Measurements from ENCODE around the gene SBNO1. TPM values are rescaled to one million over a fixed set of nuclear protein-coding genes. Genes with fewer than 3 reads are reported as not detected.
A peak's percentile ranks its signal among the peaks of the same experiment; 100 is the strongest.

The SBNO1 gene
- total RNA-seq, 1 experiment from 2014 or later = 43.8 TPM

GRCh38 chr12:123260081-123260480 lies 104.6 kb downstream of the SBNO1 start (continued):
- TF ChIP-seq, protein P1, sequence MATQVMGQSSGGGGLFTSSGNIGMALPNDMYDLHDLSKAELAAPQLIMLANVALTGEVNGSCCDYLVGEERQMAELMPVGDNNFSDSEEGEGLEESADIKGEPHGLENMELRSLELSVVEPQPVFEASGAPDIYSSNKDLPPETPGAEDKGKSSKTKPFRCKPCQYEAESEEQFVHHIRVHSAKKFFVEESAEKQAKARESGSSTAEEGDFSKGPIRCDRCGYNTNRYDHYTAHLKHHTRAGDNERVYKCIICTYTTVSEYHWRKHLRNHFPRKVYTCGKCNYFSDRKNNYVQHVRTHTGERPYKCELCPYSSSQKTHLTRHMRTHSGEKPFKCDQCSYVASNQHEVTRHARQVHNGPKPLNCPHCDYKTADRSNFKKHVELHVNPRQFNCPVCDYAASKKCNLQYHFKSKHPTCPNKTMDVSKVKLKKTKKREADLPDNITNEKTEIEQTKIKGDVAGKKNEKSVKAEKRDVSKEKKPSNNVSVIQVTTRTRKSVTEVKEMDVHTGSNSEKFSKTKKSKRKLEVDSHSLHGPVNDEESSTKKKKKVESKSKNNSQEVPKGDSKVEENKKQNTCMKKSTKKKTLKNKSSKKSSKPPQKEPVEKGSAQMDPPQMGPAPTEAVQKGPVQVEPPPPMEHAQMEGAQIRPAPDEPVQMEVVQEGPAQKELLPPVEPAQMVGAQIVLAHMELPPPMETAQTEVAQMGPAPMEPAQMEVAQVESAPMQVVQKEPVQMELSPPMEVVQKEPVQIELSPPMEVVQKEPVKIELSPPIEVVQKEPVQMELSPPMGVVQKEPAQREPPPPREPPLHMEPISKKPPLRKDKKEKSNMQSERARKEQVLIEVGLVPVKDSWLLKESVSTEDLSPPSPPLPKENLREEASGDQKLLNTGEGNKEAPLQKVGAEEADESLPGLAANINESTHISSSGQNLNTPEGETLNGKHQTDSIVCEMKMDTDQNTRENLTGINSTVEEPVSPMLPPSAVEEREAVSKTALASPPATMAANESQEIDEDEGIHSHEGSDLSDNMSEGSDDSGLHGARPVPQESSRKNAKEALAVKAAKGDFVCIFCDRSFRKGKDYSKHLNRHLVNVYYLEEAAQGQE (IDR thresholded peaks at IDR 0.05; ENCODE audit: low read depth) = no peak
- no peak for TF ChIP-seq ZBTB33 (IDR thresholded peaks at IDR 0.05; ENCODE audit: extremely low read depth, insufficient replicate concordance, low read length)
- TF ChIP-seq, protein P2, sequence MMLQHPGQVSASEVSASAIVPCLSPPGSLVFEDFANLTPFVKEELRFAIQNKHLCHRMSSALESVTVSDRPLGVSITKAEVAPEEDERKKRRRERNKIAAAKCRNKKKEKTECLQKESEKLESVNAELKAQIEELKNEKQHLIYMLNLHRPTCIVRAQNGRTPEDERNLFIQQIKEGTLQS (IDR thresholded peaks at IDR 0.05) = no peak

- intact Hi-C loops (cut with micrococcal nuclease) = no loop called here
- no peak for ATAC-seq
- ChIA-PET CTCF (no interaction called here), POLR2A (no interaction called here), RAD21 (ENCODE audit: low non-redundant PET in 1 of 2, low total read pairs in 2 of 2, uncharacterized antibody in 2 of 2, unreplicated experiment in 2 of 2) (no interaction called here)
- H3K27ac ChIP-seq (ENCODE audit: low read depth, low read length) = peak overlapping the region; percentile 8; the same call in 1 of the 2 replicates
- H3K4me3 ChIP-seq (replicated peaks in 1 of 2; ENCODE audit: low read depth in 1 of 2, low read length in 2 of 2) = no peak overlapping the region
- H3K9ac ChIP-seq (ENCODE audit: low read length) = no peak overlapping the region
- H3K4me1 ChIP-seq (ENCODE audit: control insufficient read depth in 1 of 2, insufficient read depth in 2 of 2, low read length in 2 of 2) = no peaks in the 10 kb centered on the region
- H2AFZ ChIP-seq (ENCODE audit: low read depth, low read length, poor library complexity, severe bottlenecking) = no peak overlapping the region
- no peaks in the 10 kb centered on the region for H3K27me3 ChIP-seq (ENCODE audit: insufficient read depth, low read length)
- no peak for DNase-seq (ENCODE audit: low read depth, low spot score)
- no peaks in the 10 kb centered on the region for H3K9me3 ChIP-seq (ENCODE audit: control insufficient read depth in 1 of 2, insufficient read depth in 1 of 2, low read depth in 1 of 2, low read length in 2 of 2)
- no peak overlapping the region for H3K4me2 ChIP-seq (ENCODE audit: low read length)
- BruUV-seq (replicated peaks) = no TSS peak
- H3K36me3 ChIP-seq (ENCODE audit: control insufficient read depth in 1 of 2, insufficient read depth in 2 of 2, low read length in 2 of 2) = peaks cover 37 to 55% of the 10 kb centered on the region in 2 experiments
- H3K9me2 ChIP-seq (ENCODE audit: insufficient read depth) = no peaks in the 10 kb centered on the region
- H3K79me2 ChIP-seq (ENCODE audit: insufficient read depth, low read length) = peaks cover 11% of the 10 kb centered on the region; the same call in 1 of the 2 replicates
- TF ChIP-seq YY1 (IDR thresholded peaks at IDR 0.05; ENCODE audit: extremely low read depth, insufficient replicate concordance, low read depth, low read length) (no peak), FOSL1 (IDR thresholded peaks at IDR 0.05; ENCODE audit: low read depth) (no peak), ELF1 (IDR thresholded peaks at IDR 0.05; ENCODE audit: borderline replicate concordance, low read depth) (no peak), MAX (IDR thresholded peaks at IDR 0.05) (0 out of 2 replicates have a peak, but pooled peaks have one; percentile 15), EGR1 (IDR thresholded peaks at IDR 0.05; ENCODE audit: low read depth) (0 out of 2 replicates have a peak, but pooled peaks have one; percentile 14)
- H4K20me1 ChIP-seq (ENCODE audit: insufficient read depth) = no peaks in the 10 kb centered on the region
These were observed 106.1 kb downstream of the SBNO1 start for GRCh38 chr12:123258593-123258992.

Data from HCT116 (cell line).